ENCODE measurements around the gene EPHA3. TPM values are rescaled to one million over a fixed set of nuclear protein-coding genes. Genes with fewer than 3 reads are reported as not detected.

EPHA3 gene
- total RNA-seq, 6 donors from 2014 or later = 0.46 to 3.9 (median 0.79) TPM; not detected in 1

GRCh38 chr3:89234620-89235019, 127.2 kb downstream of the EPHA3 start:
- TF ChIP-seq POLR2A (IDR thresholded peaks at IDR 0.05) (no peak), POLR2AphosphoS5 (IDR thresholded peaks at IDR 0.05) (no peak), EP300 (IDR thresholded peaks at IDR 0.05) (no peak), CTCF (IDR thresholded peaks at IDR 0.05) (no peak)
- Histone ChIP-seq H3K27ac (no peak overlapping the region), H3K4me1 (no peaks in the 10 kb centered on the region), H3K36me3 (no peaks in the 10 kb centered on the region), H3K9me3 (no peaks in the 10 kb centered on the region), H3K4me3 (no peak overlapping the region), H3K27me3 (no peaks in the 10 kb centered on the region)
- DNase-seq = no peak
- no peak for ATAC-seq (ENCODE audit: low FRiP score in 2 of 2)

GRCh38 chr3:89238846-89239245, 131.4 kb downstream of the EPHA3 start:
- Histone ChIP-seq H3K36me3 (no peaks in the 10 kb centered on the region), H3K4me3 (no peak overlapping the region), H3K4me1 (no peaks in the 10 kb centered on the region), H3K27me3 (no peaks in the 10 kb centered on the region), H3K9me3 (no peaks in the 10 kb centered on the region), H3K27ac (no peak overlapping the region)
- no peak for ATAC-seq (ENCODE audit: low FRiP score in 2 of 2)
- no peak for TF ChIP-seq EP300 (IDR thresholded peaks at IDR 0.05)
- TF ChIP-seq POLR2AphosphoS5 (IDR thresholded peaks at IDR 0.05) = no peak
- no peak for TF ChIP-seq POLR2A (IDR thresholded peaks at IDR 0.05)
- 46 to 57% methylated on average over 2 of the region's 2 CpGs for WGBS, 2 donors
- no peak for DNase-seq

GRCh38 chr3:89239774-89240173, 132.4 kb downstream of the EPHA3 start:
- no peak for ATAC-seq (ENCODE audit: low FRiP score in 2 of 2)

GRCh38 chr3:89245612-89246011, 138.2 kb downstream of the EPHA3 start:
- H3K4me1 ChIP-seq = no peaks in the 10 kb centered on the region
- H3K9me3 ChIP-seq = no peaks in the 10 kb centered on the region
- WGBS, 2 donors = 90 to 93% methylated on average over 2 of the region's 2 CpGs
- no peaks in the 10 kb centered on the region for H3K27me3 ChIP-seq
- DNase-seq = no peak
- TF ChIP-seq CTCF (IDR thresholded peaks at IDR 0.05) = no peak
- TF ChIP-seq POLR2AphosphoS5 (IDR thresholded peaks at IDR 0.05) = no peak
- TF ChIP-seq EP300 (IDR thresholded peaks at IDR 0.05) = no peak
- TF ChIP-seq POLR2A (IDR thresholded peaks at IDR 0.05) = no peak
- H3K36me3 ChIP-seq = no peaks in the 10 kb centered on the region
- no peak overlapping the region for H3K4me3 ChIP-seq
- no peak for ATAC-seq (ENCODE audit: low FRiP score in 2 of 2)
- no peak overlapping the region for H3K27ac ChIP-seq

More at GRCh38 chr3:89239774-89240173, 132.4 kb downstream of the EPHA3 start:
- Histone ChIP-seq H3K4me1 (no peaks in the 10 kb centered on the region), H3K36me3 (no peaks in the 10 kb centered on the region), H3K27ac (no peak overlapping the region), H3K4me3 (no peak overlapping the region), H3K27me3 (no peaks in the 10 kb centered on the region), H3K9me3 (no peaks in the 10 kb centered on the region)
- DNase-seq = no peak
- WGBS, 2 donors = 53 to 63% methylated on average over 1 of the region's 1 CpG
- TF ChIP-seq POLR2A (IDR thresholded peaks at IDR 0.05) = no peak
- no peak for TF ChIP-seq EP300 (IDR thresholded peaks at IDR 0.05)
- TF ChIP-seq CTCF (IDR thresholded peaks at IDR 0.05) = no peak
- no peak for TF ChIP-seq POLR2AphosphoS5 (IDR thresholded peaks at IDR 0.05)

- Histone ChIP-seq H3K4me3 (no peak overlapping the region), H3K36me3 (no peaks in the 10 kb centered on the region), H3K27ac (no peak overlapping the region), H3K9me3 (no peaks in the 10 kb centered on the region), H3K4me1 (no peaks in the 10 kb centered on the region), H3K27me3 (no peaks in the 10 kb centered on the region)
- DNase-seq (no peak), ATAC-seq (ENCODE audit: low FRiP score in 2 of 2) (no peak)
- WGBS, 2 donors = 74 to 81% methylated on average over 1 of the region's 1 CpG
- TF ChIP-seq EP300 (IDR thresholded peaks at IDR 0.05) (no peak), POLR2A (IDR thresholded peaks at IDR 0.05) (no peak), CTCF (IDR thresholded peaks at IDR 0.05) (no peak), POLR2AphosphoS5 (IDR thresholded peaks at IDR 0.05) (no peak)
Observed at GRCh38 chr3:89246326-89246725, 138.9 kb downstream of the EPHA3 start.
